Superior temporal gyrus (tissue), 1 donor: ENCODE data around the gene LLGL2.
A peak's percentile ranks its signal among the peaks of the same experiment; 100 is the strongest.
"Not testable (repeated sequence)": the region's sequence is repeated elsewhere in the genome, so short reads cannot be mapped to it uniquely, and the experiment has no call there.

Experiments
- DNase-seq: peaks from one replicate; pipeline ENCODE4 v3.0.0-alpha.2; 2016; ENCODE audit errors: extremely low spot score

LLGL2 gene

DNA sequence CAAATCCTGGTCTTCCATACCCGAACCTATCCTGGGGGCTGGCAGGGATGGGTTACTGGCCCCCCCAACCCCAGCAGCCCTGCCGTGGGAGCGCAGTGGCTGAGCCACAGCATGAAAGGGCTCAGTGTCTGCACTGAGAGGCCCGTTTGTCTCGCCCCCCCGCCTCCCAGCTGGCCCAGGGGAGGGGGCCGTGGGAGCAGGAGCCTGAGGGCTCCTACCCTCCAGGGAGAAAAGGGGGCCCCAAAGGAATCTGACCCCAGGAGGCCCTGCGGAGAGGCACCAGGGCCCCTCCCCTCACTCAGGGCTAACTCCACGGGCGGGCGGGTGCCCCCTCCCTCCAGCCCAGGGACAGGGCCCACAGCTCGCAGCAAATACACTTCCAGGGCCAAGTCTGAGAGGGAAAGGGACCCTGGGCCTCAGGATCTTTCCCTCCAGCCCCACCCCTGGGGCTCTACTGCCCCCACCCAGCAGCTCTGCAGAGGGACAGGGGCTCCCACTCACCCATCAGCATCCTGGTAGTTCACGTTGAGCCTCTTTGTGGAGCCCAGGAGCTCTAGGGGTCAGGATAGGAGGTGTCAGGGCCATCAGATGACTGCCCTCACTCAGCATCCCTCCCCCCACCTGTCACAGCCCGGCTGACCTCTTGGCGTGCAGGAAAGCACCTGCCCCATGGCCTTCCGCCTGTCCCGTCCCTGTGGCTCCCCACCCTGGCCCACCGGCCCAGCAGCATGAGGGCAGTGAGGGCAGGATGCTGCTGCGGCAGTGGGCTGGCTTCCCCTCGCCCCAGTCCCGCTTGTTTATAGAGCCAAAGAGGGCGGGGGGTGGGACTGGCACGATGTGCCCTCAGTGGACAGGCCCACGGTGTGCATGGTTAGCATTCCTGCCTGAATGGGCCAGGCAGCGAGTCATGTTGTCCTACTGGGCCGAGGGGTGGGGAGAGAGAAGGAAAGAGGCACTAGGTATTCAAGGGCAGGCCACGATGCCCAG is 17.5 kb upstream of the LLGL2 start:
- peak; percentile 88 for DNase-seq

DNA sequence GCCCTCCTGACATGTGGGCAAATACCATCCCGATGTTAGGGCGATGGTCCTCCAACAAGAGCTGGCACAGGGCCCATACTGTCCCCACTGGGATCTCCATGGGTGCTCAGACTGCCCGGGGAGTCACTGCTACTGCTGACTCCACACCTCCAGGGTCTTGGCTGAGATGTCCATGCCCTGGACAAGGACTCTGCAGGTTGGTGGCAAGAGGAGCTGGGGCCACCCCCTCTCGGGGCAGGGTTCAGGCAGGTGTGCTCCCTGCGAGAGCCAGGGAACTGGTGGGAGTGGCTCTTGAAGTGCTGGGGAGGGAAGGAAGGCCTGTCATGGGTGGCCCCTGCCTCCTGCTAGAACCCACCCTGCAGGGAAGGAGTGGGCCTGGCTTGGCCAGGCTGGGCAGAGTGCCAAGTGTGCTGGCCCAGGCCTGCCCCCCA is 16.6 kb upstream of the LLGL2 start:
- peak; percentile 49 for DNase-seq

DNA sequence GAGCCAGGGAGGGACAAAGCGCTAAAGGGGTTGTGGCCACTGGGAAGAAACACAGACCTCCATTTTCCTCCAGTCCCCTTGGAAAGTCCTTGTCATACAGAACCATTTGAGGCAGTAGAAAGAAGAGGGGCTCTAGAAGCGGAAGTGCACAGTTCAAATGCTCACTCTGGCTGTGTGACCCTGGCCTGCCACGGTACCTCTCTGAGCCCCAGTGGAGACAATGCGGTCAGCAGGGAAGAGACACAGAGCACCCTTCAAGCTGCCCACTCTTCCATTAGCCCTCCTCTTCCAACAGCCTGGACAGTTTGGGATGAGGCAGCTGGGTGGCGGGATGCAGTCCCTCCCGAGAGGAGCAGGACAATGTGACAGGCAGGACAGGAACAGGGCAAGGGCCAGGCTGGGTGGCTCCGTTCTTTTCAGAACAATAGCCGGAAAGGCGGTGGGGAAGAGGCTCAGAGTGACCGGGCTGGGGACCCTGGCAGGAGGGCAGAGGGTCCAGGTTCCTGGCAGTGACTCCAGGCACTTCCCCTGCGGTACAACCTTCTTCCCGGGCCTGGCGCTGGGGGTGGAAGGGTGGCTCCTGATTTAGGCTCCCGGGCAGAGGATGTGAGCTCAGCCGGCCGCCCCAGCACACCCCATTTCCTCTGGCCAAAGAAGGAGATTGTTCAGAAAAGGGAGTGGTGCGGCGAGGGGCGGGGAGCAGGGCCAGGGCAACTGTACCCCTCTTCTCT is 15.8 kb upstream of the LLGL2 start:
- DNase-seq, result no peak

DNA sequence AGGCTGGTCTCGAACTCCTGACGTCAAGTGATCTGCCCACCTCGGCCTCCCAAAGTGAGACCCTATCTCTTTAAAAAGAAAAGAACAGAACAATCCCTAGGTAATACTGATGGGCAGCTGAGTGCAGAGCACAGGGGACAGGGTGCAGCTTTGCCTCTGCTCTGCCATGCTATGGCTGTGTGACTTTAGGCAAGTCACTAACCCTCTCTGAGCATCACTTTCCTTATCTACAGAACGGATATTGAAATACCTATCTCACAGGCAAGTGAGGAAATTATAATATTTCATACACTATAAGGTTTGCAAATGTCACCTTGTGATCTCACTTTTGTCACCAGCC is 14.3 kb upstream of the LLGL2 start:
- DNase-seq, result no peak

DNA sequence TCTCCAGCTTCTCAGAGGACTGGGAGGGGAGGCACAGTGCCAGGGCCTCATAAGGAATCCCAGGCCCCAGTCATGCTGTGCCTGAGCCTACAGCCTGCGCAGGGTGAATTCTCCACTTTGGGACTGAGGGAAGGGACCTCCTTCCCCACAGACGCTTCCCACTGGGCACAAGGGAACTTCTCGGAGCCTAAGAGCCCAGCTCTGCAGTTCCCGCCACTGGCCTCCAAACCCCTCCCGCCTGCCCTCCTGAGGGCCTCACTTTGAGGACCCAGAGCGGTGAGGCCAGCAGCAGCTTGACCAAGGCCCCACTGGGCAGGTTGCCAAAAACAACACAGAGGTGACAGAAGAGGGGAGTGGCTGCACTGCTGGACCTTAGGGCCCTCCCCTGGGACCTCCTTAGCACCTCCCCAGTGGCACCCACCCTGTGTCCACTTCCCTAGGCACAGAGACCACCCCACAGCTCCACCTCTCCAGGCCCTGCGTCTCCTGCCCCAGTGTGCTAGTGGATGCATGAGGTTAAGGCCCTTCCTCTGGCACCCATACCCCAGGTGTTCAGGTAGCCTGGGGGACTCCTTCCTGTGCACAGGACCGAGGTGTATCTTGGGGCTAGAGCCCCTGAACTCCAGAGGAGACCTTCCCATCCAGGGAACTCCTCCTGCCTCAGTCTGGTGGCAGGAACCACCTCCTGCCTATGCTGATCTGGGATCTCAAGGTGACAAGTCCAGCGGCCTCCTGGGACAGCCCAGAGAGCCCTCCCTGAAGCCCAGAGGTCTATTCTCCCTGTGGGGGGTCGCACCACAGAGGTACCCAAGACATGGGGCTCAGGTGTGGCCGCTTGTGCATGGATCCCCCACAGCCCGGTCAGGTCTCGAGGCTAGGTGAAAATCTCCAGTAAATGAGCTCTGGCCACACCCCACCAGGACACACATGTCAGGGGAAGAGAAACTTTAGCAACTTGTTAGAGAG is 13.6 kb upstream of the LLGL2 start:
- no peak for DNase-seq

DNA sequence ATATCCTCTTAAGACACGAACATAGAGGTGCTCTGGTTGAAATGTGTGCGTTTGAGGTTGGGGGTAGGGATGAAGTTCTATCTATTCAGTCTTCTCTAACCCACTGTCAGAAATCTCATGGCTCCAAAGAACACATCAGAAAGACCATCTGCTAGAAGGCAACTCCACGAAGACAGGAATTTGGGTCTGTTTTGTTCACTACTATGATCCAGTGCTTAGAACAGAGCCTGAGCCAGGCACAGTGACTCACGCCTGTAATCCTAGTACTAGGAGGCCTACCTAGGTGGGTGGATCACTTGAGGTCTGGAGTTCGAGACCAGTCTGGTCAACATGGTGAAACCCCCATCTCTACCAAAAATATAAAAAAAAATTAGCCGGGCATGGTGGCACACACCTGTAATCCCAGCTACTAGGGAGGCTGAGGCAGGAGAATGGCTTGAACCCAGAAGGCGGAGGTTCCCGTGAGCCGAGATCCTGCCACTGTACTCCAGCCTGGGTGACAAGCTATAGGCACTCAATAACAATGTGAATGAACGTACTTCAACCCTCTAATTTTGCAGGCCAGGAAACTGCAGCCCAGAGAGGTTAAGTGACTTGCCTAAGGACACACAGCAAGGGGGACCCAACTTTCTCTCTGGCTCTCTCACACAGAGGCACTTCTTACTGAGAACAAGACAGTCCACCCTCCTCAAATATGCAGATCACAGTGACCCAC is 12.4 kb upstream of the LLGL2 start:
- DNase-seq, result no peak

DNA sequence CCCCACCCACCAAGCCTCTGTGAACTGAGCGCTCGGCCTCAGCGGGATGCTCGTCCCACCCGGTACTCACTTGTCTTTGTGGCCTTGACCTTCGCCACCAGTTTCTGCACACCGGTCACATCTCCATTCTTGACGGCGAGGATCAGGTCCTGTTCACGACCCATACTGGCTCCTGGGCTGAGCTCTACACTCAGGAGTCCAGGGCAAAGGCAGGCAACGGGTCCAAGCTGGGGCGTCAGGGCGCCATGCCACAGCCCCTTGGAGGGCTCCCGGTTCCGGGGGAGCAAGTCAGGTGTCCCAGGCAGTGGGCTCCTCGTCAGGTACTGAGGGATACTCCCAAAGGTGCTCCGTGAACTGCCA is 11.9 kb upstream of the LLGL2 start:
- DNase-seq, result no peak

DNA sequence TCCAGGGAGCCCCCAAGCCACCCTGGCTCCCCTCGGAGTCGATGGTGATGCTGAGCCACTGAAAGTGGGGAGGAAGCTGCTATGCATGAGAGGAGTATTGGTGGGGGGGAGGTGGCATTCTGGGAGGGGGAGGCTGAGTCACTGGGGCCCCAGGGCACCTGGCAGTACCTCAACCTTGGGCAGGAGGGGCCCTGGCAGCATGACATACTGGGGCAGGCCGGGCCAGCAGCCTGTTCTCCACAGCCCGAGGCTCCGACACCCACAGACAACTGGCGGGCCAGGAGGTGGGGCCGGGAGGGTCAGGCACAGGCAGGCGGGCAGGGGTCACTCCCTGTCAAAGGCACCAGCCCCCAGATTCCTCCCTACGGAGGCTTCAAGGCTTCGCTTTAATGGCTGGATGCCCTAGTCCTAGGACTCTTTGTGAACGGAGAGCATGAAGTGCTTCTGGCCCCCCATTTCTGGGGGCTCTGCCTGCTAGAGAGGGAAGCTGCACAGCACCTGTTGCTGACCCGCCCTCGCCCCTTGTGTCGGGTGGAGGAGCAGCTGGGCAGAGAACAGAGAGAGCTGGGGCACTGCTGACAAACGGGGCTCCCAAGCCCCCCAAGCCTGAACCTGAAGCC is 11.1 kb upstream of the LLGL2 start:
- DNase-seq, result no peak

DNA sequence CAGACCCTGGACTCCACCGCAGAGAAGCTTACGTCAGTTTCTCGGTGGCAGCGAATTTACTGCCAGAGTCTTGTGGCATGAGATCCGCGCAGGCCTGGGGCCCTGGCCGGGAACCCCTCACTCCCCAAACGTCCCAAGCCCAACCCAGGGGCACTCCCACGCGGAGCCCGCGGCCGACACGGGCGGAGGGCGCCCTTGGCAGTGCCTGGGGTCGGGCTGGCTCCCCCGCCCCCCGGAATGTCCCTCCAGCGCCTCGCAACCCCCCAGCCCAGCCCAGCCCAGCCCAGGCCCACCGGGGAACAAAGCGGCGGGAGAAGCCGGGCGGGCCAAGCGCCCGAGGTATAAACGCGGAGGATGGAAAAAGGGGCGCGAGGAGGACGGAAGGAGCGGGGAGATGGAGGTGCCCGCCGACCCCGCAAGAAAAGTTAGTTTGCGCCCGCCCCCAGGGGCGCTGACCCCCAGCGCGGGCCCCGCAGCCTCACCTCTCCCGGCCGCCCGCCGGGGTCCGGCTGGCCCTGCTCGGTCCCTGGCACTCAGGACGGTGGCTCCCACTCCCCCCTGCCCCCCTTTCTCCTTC is 10.5 kb upstream of the LLGL2 start:
- no peak for DNase-seq

DNA sequence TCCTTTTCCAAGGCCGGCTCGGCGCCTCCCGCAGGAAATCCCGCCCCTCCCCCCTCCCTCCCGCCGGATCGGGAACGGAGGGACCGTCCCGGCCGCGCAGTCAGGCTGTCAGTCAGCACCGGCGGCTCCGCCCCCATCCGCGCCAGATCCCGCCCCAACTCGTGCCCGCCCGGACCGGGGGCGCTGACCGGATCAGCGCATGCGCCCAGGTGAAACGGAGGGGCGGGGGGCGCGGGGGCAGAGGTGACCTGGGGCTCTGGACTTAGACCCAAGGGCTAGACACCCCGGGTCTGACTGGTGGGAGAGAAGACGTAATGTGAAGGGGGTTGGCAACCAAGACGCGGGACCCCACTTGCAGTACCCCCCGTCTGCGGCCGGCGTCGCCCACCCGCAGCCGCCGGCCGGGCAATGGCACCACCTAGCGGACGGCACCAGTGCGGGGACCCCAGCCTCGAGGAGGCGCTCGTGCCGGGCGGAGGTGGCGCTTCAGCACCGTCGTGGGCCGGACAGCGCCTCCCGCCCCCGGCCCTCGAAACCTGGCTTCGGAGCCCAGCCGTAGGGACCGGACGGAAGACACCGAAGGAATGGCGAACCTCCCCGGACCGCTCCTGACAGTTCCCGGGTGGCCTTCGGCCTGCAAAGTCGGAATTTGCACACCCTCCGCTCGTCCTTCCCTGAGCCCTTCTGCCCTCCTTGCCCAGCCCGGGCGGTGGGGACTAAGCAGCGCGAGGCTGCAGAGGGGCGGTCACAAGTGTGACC is 9.8 kb upstream of the LLGL2 start, which contains the start of gene CASKIN2:
Gene CASKIN2, minus strand, starts transcription at position 42 of the 759 bp plus-strand sequence. CDS start 1,733 bp downstream, outside the sequence.
- peak; percentile 88 for DNase-seq

DNA sequence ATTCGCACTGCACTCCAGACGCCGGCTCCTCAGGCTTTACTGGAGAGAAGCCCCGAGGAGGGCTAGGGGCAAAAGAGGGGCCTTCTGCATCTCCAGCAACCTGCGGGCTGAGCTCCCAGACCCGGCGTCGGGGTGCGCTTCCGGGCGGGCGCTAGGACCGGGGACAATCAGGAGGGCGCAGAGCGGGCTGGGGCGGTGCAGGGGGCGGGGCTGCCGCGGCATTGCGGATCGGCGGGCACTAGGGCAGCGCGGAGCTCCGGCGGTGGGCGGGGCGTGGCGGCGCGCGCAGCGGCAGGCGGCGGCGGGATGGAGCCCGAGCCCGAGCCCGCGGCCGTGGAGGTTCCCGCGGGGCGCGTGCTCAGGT is 9.3 kb upstream of the LLGL2 start, which contains the start of gene TSEN54:
Gene TSEN54, plus strand, starts transcription at position 274 of the 364 bp plus-strand sequence. Its CDS starts 33 bp downstream, at position 307.
- peak; percentile 86 for DNase-seq

DNA sequence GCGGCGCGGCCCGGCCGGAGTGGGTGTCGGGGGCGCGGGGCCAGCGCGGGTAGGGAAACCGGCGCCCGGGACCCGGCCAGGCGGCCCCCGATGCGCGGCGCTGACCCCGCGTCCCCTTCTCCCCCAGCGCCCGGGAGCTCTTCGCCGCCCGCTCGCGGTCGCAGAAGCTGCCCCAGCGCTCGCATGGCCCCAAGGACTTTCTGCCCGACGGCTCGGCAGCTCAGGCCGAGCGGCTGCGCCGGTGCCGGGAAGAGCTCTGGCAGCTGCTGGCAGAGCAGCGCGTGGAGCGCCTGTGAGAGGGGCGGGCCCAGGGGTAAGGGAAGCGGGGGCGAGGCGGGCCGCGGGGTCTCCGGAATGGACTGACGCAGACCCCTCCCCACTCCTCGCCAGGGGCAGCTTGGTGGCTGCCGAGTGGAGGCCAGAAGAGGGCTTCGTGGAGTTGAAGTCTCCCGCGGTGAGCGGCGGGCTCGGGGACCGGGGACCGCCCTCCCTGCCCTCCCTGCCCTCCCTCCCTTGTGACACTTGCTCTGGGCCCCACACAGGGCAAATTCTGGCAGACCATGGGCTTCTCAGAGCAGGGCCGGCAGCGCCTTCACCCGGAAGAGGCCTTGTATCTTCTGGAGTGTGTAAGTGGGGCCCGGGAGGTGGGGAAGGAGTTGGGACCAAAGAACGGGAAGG is 8.7 kb upstream of the LLGL2 start:
- no peak for DNase-seq

DNA sequence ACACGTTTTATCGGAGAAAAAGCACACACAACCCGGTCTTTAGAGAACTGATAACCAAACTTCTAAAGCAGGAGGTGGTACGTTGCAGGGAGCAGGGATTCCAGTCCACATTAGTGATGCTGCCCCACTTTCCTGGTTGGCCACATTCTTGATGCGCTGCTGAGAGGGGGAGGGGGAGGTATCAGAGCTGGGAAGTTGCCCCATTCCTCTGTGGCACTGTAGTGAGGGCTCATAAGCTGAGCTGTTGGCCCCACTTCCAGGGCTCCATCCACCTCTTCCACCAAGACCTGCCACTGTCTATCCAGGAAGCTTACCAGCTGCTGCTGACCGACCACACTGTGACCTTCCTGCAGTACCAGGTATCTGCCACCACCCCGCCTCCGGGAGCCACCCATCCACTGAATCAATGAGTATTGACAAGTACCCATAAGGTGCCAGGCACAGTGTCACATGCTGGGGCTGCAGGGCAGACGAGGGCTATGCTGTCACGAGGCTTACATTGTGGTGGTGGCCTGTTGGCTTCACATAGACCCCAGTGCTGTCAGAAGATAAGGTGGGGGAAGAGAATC is 8.1 kb upstream of the LLGL2 start:
- no peak for DNase-seq

DNA sequence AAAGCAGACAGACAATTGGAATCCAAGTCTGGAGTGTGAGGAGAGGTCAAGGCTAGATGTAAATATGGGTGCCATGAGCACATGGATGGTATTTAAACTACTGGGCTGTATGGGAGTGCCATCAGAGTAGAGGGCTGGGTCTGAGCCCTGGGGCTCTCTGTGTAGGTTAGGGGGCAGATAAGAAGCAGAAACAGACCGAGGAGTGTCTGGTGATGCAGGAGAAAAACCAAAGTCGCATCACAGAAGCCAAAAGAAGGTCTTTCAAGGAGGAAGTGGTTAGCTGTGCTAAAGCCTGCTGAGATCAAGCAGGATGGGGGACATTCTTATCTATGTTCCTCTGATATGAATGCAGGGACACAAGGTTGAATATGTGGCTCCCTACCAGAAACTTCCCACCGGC is 7.3 kb upstream of the LLGL2 start:
- DNase-seq, result no peak

DNA sequence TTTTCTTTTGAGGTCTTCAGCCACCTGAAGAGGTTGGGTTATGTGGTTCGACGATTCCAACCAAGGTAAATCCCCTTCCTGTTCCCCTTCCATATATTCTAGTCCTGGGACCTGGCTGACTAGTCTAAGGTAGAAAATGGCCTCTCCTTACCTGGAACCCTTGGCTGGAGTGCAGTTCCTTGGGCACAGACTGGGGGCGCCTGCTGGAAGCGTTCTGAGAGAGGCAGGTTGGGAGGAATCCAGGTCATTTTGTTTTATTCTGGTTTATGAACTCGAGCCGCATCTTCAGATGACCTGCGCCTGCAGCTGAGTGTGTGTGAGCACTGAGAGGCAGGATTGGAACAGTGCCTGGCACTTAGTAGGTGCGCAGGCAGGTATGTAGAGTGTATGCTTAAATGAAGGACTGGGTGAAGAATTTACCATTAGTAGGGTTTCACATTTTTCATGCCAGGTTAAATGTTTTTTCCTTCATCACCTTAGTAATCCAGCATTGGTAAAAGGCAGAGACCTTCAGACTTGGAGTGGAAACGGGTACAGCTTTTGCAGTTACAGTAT is 6.4 kb upstream of the LLGL2 start:
- no peak for DNase-seq

DNA sequence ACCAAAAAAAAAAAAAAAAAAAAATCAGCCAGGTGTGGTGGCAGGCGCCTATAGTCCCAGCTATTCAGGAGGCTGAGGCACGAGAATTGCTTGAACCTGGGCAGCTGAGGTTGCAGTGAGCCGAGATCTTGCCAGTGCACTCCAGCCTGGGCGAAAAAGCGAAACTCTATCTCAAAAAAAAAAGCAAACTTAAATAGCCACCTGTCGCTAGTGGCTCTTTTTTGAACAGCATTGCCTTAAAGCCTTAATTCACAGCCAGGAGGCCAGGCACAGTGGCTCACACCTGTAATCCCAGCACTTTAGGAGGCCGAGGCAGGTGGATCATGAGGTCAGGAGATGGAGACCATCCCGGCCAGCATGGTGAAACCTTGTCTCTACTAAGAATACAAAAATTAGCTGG is 5.1 kb upstream of the LLGL2 start:
- DNase-seq, result not testable (repeated sequence)

DNA sequence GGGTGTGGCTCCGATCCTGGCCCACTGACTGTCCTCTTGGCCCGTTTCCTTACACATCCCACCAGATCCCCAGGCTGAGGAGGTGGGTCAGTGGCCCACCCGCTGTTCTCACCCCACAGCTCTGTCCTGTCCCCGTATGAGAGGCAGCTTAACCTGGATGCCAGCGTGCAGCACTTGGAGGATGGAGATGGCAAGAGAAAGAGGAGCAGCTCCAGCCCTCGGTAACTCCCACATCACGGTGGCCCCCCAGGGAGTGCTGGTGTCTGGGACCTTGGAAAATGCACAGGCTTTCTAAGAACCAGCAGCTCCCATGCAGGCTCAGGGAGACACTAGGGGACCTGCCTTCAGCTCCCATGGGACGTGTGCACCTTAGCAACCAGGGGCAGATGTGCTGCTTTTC is 4.2 kb upstream of the LLGL2 start:
- DNase-seq, result no peak
